Measurements from ENCODE around the gene KRTAP2-1.

DNA sequence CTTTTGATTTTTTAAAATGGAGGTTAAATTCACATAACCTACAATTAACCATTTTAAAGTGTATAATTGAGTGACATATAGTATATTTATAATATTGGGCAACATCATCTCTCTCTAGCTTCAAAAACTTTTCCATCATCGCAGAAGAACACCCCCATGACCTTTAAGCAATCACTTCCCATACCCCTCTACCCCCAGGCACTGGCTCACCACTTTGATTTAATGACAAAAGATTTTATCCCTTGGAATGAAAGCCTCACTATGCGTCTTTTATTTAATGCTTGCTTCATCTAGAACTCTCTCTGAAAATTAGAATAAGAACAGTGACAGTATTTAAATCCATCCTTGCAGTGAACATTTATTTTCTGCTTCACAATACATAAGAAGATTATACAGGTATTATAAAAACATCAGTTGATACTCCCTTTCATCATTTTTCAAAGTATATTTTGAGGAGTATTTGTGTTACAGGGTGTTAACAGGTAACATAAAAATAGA, 9.2 kb downstream of the KRTAP2-1 start:
- TF ChIP-seq POLR2AphosphoS5 (IDR thresholded peaks at IDR 0.05; ENCODE audit: borderline replicate concordance, low read depth, low read length) = no peak
- TF ChIP-seq EZH2 (IDR thresholded peaks at IDR 0.05) = no peak
- no peak for TF ChIP-seq FOXP2 (optimal IDR thresholded peaks at IDR 0.05; ENCODE audit: control extremely low read depth, extremely low read length, insufficient read depth)
